Neutrophil (primary cell): Measurements from ENCODE around the gene VSNL1.

Experiments
- H3K27ac ChIP-seq: fragments of 200-600 bp; sonication (generic); 2 replicates; pipeline ENCODE4 v1.5.1; 2016; ENCODE audit warnings: mild to moderate bottlenecking, moderate library complexity
- H3K27me3 ChIP-seq: fragments of 200-600 bp; sonication (generic); 2 replicates; pipeline ENCODE4 v1.6.0; 2016; ENCODE audit warnings: mild to moderate bottlenecking
- H3K36me3 ChIP-seq: fragments of 200-600 bp; sonication (generic); 2 replicates; pipeline ENCODE4 v1.5.1; 2017
- H3K4me1 ChIP-seq, 2 experiments: fragments of 200-600 bp in 1 of 2; sonication (generic) in 1 of 2; 1 replicate in 1 of 2; 2 replicates in 1 of 2; pipeline versions ENCODE4 v1.5.1 to v1.6.1; 2013 to 2016; ENCODE audit warnings: low read depth in 1 of 2, low read length in 1 of 2, mild to moderate bottlenecking in 1 of 2, moderate library complexity in 1 of 2; ENCODE audit not compliant: control insufficient read depth in 1 of 2, insufficient read depth in 1 of 2
- H3K4me3 ChIP-seq, 2 experiments: fragments of 200-600 bp in 1 of 2; sonication (generic) in 1 of 2; 1 replicate in 1 of 2; 2 replicates in 1 of 2; pipeline ENCODE4 v1.5.1; 2013 to 2016; ENCODE audit warnings: low read depth in 1 of 2, low read length in 1 of 2, mild to moderate bottlenecking in 1 of 2, moderate library complexity in 1 of 2
- H3K9me3 ChIP-seq: fragments of 200-600 bp; sonication (generic); 2 replicates; pipeline ENCODE4 v1.5.1; 2016
- CTCF ChIP-seq: fragments of 200-600 bp; sonication (generic); IDR thresholded peaks from 2 replicates; pipeline ENCODE4 v1.5.1; 2016; ENCODE audit warnings: antibody characterized with exemption

Gene VSNL1

GRCh38 chr2:17664534-17664933, 124.0 kb downstream of the VSNL1 start:
- no peaks in the 10 kb centered on the region for H3K27me3 ChIP-seq
- H3K36me3 ChIP-seq = peaks cover 43% of the 10 kb centered on the region
- TF ChIP-seq CTCF = no peak

GRCh38 chr2:17667898-17668297, 127.4 kb downstream of the VSNL1 start:
- Histone ChIP-seq H3K36me3 (peaks cover 53% of the 10 kb centered on the region), H3K4me3 (no peak overlapping the region), H3K9me3 (no peaks in the 10 kb centered on the region), H3K27me3 (no peaks in the 10 kb centered on the region), H3K27ac (no peak overlapping the region), H3K4me1 (no peaks in the 10 kb centered on the region)
- TF ChIP-seq CTCF = no peak

More at GRCh38 chr2:17664534-17664933, 124.0 kb downstream of the VSNL1 start:
- H3K9me3 ChIP-seq = no peaks in the 10 kb centered on the region
- H3K27ac ChIP-seq = no peak overlapping the region
- H3K4me1 ChIP-seq = no peaks in the 10 kb centered on the region
- H3K4me3 ChIP-seq = no peak overlapping the region

GRCh38 chr2:17672583-17673317, 132.3 kb downstream of the VSNL1 start:
- Histone ChIP-seq H3K4me1 (no peaks in the 10 kb centered on the region), H3K27ac (no peak overlapping the region), H3K9me3 (no peaks in the 10 kb centered on the region), H3K4me3 (no peak overlapping the region), H3K36me3 (peaks cover 29% of the 10 kb centered on the region), H3K27me3 (no peaks in the 10 kb centered on the region)
- TF ChIP-seq CTCF = no peak

GRCh38 chr2:17674817-17675216, 134.3 kb downstream of the VSNL1 start:
- H3K36me3 ChIP-seq = peaks cover 23% of the 10 kb centered on the region
- no peak for TF ChIP-seq CTCF
- H3K4me3 ChIP-seq = no peak overlapping the region
- H3K9me3 ChIP-seq = no peaks in the 10 kb centered on the region
- no peak overlapping the region for H3K27ac ChIP-seq
- H3K4me1 ChIP-seq = no peaks in the 10 kb centered on the region
- no peaks in the 10 kb centered on the region for H3K27me3 ChIP-seq

- no peaks in the 10 kb centered on the region for H3K9me3 ChIP-seq
- no peaks in the 10 kb centered on the region for H3K4me1 ChIP-seq
- H3K4me3 ChIP-seq = no peak overlapping the region
- no peak for TF ChIP-seq CTCF
- no peak overlapping the region for H3K27ac ChIP-seq
- no peaks in the 10 kb centered on the region for H3K27me3 ChIP-seq
- H3K36me3 ChIP-seq = peaks cover 42% of the 10 kb centered on the region
Measured at GRCh38 chr2:17680119-17680518, 139.6 kb downstream of the VSNL1 start.
